ENCODE measurements around the gene DPRX. TPM values are rescaled to one million over a fixed set of nuclear protein-coding genes. Genes with fewer than 3 reads are reported as not detected.
"Not testable (repeated sequence)": the region's sequence is repeated elsewhere in the genome, so short reads cannot be mapped to it uniquely, and the experiment has no call there.

DPRX gene
- total RNA-seq, 2 experiments from 2014 or later: not detected

GRCh38 chr19:53664760-53665159, 33.0 kb downstream of the DPRX start:
- Histone ChIP-seq H4K20me1 (ENCODE audit: insufficient read depth, low read length) (no peaks in the 10 kb centered on the region), H2AFZ (ENCODE audit: low read length) (no peak overlapping the region), H3K9me2 (ENCODE audit: insufficient read depth, low read length) (no peaks in the 10 kb centered on the region), H3K79me2 (ENCODE audit: insufficient read depth, low read depth, low read length) (no peaks in the 10 kb centered on the region), H3K4me2 (ENCODE audit: low read length) (no peak overlapping the region), H3K9me3 (ENCODE audit: low read length) (no peaks in the 10 kb centered on the region), H3K4me3 (ENCODE audit: low read depth, low read length, poor library complexity, severe bottlenecking) (no peak overlapping the region), H3K27ac (ENCODE audit: low read depth, low read length, poor library complexity, severe bottlenecking) (no peak overlapping the region), H3K4me1 (ENCODE audit: insufficient read depth, low read length, poor library complexity, severe bottlenecking) (no peaks in the 10 kb centered on the region), H3K36me3 (ENCODE audit: insufficient read depth, low read length) (no peaks in the 10 kb centered on the region)
- DNase-seq (ENCODE audit: low spot score): no peak
- BruUV-seq (replicated peaks): no TSS peak
- POLR2A ChIA-PET: no interaction called here
- intact Hi-C loops (cut with micrococcal nuclease; ENCODE audit: unreplicated experiment): no loop called here
- TF ChIP-seq CTCF (conservative IDR thresholded peaks at IDR 0.05; ENCODE audit: low read length) (no peak), EZH2phosphoT487 (IDR thresholded peaks at IDR 0.05; ENCODE audit: borderline replicate concordance, low read depth, low read length) (no peak)
- CTCF ChIA-PET (ENCODE audit: unreplicated experiment): no interaction called here

GRCh38 chr19:53666331-53666730, 34.5 kb downstream of the DPRX start:
- H3K4me3 ChIP-seq (ENCODE audit: low read depth, low read length, poor library complexity, severe bottlenecking); H3K9me2 ChIP-seq (ENCODE audit: insufficient read depth, low read length); H3K36me3 ChIP-seq (ENCODE audit: insufficient read depth, low read length); H3K27ac ChIP-seq (ENCODE audit: low read depth, low read length, poor library complexity, severe bottlenecking); DNase-seq (ENCODE audit: low spot score); CTCF ChIA-PET (ENCODE audit: unreplicated experiment); intact Hi-C loops (cut with micrococcal nuclease; ENCODE audit: unreplicated experiment); BruUV-seq (replicated peaks); H3K9me3 ChIP-seq (ENCODE audit: low read length); H3K4me2 ChIP-seq (ENCODE audit: low read length); POLR2A ChIA-PET; H3K79me2 ChIP-seq (ENCODE audit: insufficient read depth, low read depth, low read length); H4K20me1 ChIP-seq (ENCODE audit: insufficient read depth, low read length); H2AFZ ChIP-seq (ENCODE audit: low read length); H3K4me1 ChIP-seq (ENCODE audit: insufficient read depth, low read length, poor library complexity, severe bottlenecking): not testable (repeated sequence)

GRCh38 chr19:53668804-53669203, 37.0 kb downstream of the DPRX start:
- POLR2A ChIA-PET; intact Hi-C loops (cut with micrococcal nuclease; ENCODE audit: unreplicated experiment): not testable (repeated sequence)

GRCh38 chr19:53670345-53670744, 38.5 kb downstream of the DPRX start:
- H3K9me2 ChIP-seq (ENCODE audit: insufficient read depth, low read length): no peaks in the 10 kb centered on the region
- H2AFZ ChIP-seq (ENCODE audit: low read length): no peak overlapping the region
- intact Hi-C loops (cut with micrococcal nuclease; ENCODE audit: unreplicated experiment): no loop called here
- H3K4me2 ChIP-seq (ENCODE audit: low read length): no peak overlapping the region
- H3K27ac ChIP-seq (ENCODE audit: low read depth, low read length, poor library complexity, severe bottlenecking): no peak overlapping the region
- no peaks in the 10 kb centered on the region for H3K36me3 ChIP-seq (ENCODE audit: insufficient read depth, low read length)
- DNase-seq (ENCODE audit: low spot score): no peak
- H3K4me1 ChIP-seq (ENCODE audit: insufficient read depth, low read length, poor library complexity, severe bottlenecking): no peaks in the 10 kb centered on the region
- no peaks in the 10 kb centered on the region for H3K79me2 ChIP-seq (ENCODE audit: insufficient read depth, low read depth, low read length)
- BruUV-seq (replicated peaks): no TSS peak
- H4K20me1 ChIP-seq (ENCODE audit: insufficient read depth, low read length): no peaks in the 10 kb centered on the region
- no peaks in the 10 kb centered on the region for H3K9me3 ChIP-seq (ENCODE audit: low read length)
- ChIA-PET CTCF (ENCODE audit: unreplicated experiment) (no interaction called here), POLR2A (no interaction called here)
- H3K4me3 ChIP-seq (ENCODE audit: low read depth, low read length, poor library complexity, severe bottlenecking): no peak overlapping the region
- no peak for TF ChIP-seq CTCF (conservative IDR thresholded peaks at IDR 0.05; ENCODE audit: low read length)
- no peak for TF ChIP-seq EZH2phosphoT487 (IDR thresholded peaks at IDR 0.05; ENCODE audit: borderline replicate concordance, low read depth, low read length)

More at GRCh38 chr19:53668804-53669203, 37.0 kb downstream of the DPRX start:
- H3K4me2 ChIP-seq (ENCODE audit: low read length); CTCF ChIA-PET (ENCODE audit: unreplicated experiment); BruUV-seq (replicated peaks); H3K4me1 ChIP-seq (ENCODE audit: insufficient read depth, low read length, poor library complexity, severe bottlenecking); H3K4me3 ChIP-seq (ENCODE audit: low read depth, low read length, poor library complexity, severe bottlenecking); H3K9me3 ChIP-seq (ENCODE audit: low read length); H4K20me1 ChIP-seq (ENCODE audit: insufficient read depth, low read length); H3K27ac ChIP-seq (ENCODE audit: low read depth, low read length, poor library complexity, severe bottlenecking); H2AFZ ChIP-seq (ENCODE audit: low read length); H3K9me2 ChIP-seq (ENCODE audit: insufficient read depth, low read length); H3K36me3 ChIP-seq (ENCODE audit: insufficient read depth, low read length); DNase-seq (ENCODE audit: low spot score); H3K79me2 ChIP-seq (ENCODE audit: insufficient read depth, low read depth, low read length): not testable (repeated sequence)
